OCI-LY1 (cell line): ENCODE measurements around the gene COX10.

ENCODE experiments used
- H2AFZ ChIP-seq: fragments of 200-600 bp; sonication (generic), shearing (Covaris generic); 2 replicates; pipeline ENCODE4 v1.6.0; 2014; ENCODE audit warnings: antibody characterized with exemption, mild to moderate bottlenecking, low read length
- H3F3A ChIP-seq: fragments of 200-600 bp; sonication (generic), shearing (Covaris generic); 2 replicates; pipeline ENCODE4 v1.6.0; 2014; ENCODE audit warnings: mild to moderate bottlenecking, antibody characterized with exemption, low read length, moderate library complexity; ENCODE audit not compliant: insufficient read depth
- H3K27ac ChIP-seq: fragments of 200-600 bp; sonication (generic); 2 replicates; pipeline ENCODE4 v1.5.1; 2014; ENCODE audit warnings: low read length, mixed run types, mild to moderate bottlenecking, low read depth; ENCODE audit not compliant: poor library complexity, severe bottlenecking
- H3K27me3 ChIP-seq: fragments of 200-600 bp; sonication (generic); 2 replicates; pipeline ENCODE4 v1.6.0; 2014; ENCODE audit warnings: antibody characterized with exemption, mild to moderate bottlenecking, low read length, moderate library complexity; ENCODE audit not compliant: insufficient read depth
- H3K36me3 ChIP-seq: fragments of 200-600 bp; sonication (generic); 2 replicates; pipeline ENCODE4 v1.6.1; 2014; ENCODE audit warnings: mild to moderate bottlenecking, antibody characterized with exemption, low read length, moderate library complexity, mixed read lengths; ENCODE audit not compliant: insufficient read depth
- H3K4me1 ChIP-seq: fragments of 200-600 bp; sonication (generic); 2 replicates; pipeline ENCODE4 v1.5.1; 2014; ENCODE audit warnings: mild to moderate bottlenecking, low read length, moderate library complexity; ENCODE audit not compliant: insufficient read depth, severe bottlenecking
- H3K4me2 ChIP-seq: fragments of 200-600 bp; sonication (generic), shearing (Covaris generic); 2 replicates; pipeline ENCODE4 v1.6.1; 2014; ENCODE audit warnings: low read length
- H3K4me3 ChIP-seq: fragments of 200-600 bp; sonication (generic); 2 replicates; pipeline ENCODE4 v1.5.1; 2014; ENCODE audit warnings: low read length, low read depth, mild to moderate bottlenecking, mixed read lengths; ENCODE audit not compliant: poor library complexity, severe bottlenecking
- H3K79me2 ChIP-seq: fragments of 200-600 bp; shearing (Covaris generic); 2 replicates; pipeline ENCODE4 v1.6.1; 2016; ENCODE audit warnings: mixed run types, low read length, mixed read lengths; ENCODE audit not compliant: insufficient read depth
- H3K9ac ChIP-seq: fragments of 200-600 bp; sonication (generic), shearing (Covaris generic); 2 replicates; pipeline ENCODE4 v1.6.1; 2014; ENCODE audit warnings: mild to moderate bottlenecking, low read length, mixed read lengths
- H3K9me2 ChIP-seq: fragments of 200-600 bp; sonication (generic), shearing (Covaris generic); 2 replicates; pipeline ENCODE4 v1.6.1; 2014; ENCODE audit warnings: low read depth, mild to moderate bottlenecking, low read length, mixed read lengths
- H3K9me3 ChIP-seq: fragments of 200-600 bp; shearing (Covaris generic); 2 replicates; pipeline ENCODE4 v1.6.1; 2014; ENCODE audit warnings: low read length, mixed read lengths
- H4K20me1 ChIP-seq: fragments of 200-600 bp; sonication (generic), shearing (Covaris generic); 2 replicates; pipeline ENCODE4 v1.6.0; 2016; ENCODE audit warnings: mild to moderate bottlenecking, low read length; ENCODE audit not compliant: insufficient read depth
- EZH2 ChIP-seq: fragments of 200-600 bp; sonication (generic), shearing (Covaris generic); IDR thresholded peaks from 2 replicates; pipeline ENCODE4 v1.8.0; 2017; ENCODE audit warnings: borderline replicate concordance, mixed run types, mild to moderate bottlenecking, antibody characterized with exemption, low read length, moderate library complexity, mixed read lengths
- TF ChIP-seq, protein P1 (sequence below): fragments of 200-600 bp; sonication (generic), shearing (Covaris generic); IDR thresholded peaks from 2 replicates; pipeline ENCODE4 v1.5.1; 2017; ENCODE audit warnings: mild to moderate bottlenecking, antibody characterized with exemption, low read length, moderate library complexity, mixed read lengths

Gene COX10

DNA sequence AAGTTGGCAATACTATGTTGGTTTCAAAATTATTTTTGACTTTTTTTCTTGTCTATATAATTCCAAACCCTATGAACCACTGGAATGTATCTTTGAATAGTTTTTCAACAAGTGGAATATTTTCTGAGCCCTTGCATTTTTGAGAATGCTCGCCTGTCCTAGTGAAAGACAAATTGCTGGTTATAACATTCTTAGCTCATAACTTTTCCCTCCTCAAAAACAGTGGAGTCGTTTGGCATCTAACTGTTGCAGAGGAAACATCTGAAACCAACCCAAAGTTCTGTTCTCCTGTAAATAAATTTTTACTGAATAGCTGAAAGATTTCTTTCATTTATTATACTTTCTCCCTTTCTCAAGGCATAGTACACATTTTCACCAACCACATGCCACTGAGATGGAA, 11.3 kb upstream of the COX10 start:
- TF ChIP-seq EZH2, result no peak
- TF ChIP-seq, protein P1, sequence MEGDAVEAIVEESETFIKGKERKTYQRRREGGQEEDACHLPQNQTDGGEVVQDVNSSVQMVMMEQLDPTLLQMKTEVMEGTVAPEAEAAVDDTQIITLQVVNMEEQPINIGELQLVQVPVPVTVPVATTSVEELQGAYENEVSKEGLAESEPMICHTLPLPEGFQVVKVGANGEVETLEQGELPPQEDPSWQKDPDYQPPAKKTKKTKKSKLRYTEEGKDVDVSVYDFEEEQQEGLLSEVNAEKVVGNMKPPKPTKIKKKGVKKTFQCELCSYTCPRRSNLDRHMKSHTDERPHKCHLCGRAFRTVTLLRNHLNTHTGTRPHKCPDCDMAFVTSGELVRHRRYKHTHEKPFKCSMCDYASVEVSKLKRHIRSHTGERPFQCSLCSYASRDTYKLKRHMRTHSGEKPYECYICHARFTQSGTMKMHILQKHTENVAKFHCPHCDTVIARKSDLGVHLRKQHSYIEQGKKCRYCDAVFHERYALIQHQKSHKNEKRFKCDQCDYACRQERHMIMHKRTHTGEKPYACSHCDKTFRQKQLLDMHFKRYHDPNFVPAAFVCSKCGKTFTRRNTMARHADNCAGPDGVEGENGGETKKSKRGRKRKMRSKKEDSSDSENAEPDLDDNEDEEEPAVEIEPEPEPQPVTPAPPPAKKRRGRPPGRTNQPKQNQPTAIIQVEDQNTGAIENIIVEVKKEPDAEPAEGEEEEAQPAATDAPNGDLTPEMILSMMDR, result no peak
- H3K4me3 ChIP-seq, result no peak overlapping the region
- no peaks in the 10 kb centered on the region for H3K27me3 ChIP-seq
- no peaks in the 10 kb centered on the region for H3K9me3 ChIP-seq
- no peak overlapping the region for H3K27ac ChIP-seq
- H3K4me2 ChIP-seq, result no peak overlapping the region
- H4K20me1 ChIP-seq, result no peaks in the 10 kb centered on the region
- H3F3A ChIP-seq, result no peaks in the 10 kb centered on the region
- H3K4me1 ChIP-seq, result no peaks in the 10 kb centered on the region
- H3K9ac ChIP-seq, result no peak overlapping the region
- no peaks in the 10 kb centered on the region for H3K9me2 ChIP-seq
- no peak overlapping the region for H2AFZ ChIP-seq
- 0 out of 2 replicates have a peak, but pooled peaks cover 4% of the 10 kb centered on the region for H3K79me2 ChIP-seq
- peaks cover 65% of the 10 kb centered on the region for H3K36me3 ChIP-seq

DNA sequence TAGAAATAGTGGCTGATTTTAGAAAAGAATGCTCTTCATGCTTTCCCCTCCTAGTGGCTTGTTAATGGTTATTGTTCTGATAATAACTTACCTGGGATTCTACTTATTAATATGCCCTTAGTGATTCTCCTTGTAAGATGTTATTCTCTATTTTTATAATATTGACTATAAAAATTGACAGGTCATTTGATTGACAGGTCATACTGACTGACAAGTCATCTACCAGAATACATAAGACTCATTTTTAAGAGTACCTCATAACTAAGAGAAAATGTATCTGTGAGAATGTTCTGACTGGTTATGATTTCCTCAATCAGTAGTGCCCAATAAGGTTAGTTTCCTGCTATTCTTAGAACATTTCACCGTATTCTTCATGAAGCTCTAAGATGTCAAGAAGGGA, 8.6 kb upstream of the COX10 start:
- Histone ChIP-seq H3K9ac (no peak overlapping the region), H4K20me1 (no peaks in the 10 kb centered on the region), H3K4me2 (no peak overlapping the region), H3K27me3 (no peaks in the 10 kb centered on the region), H3K4me3 (no peak overlapping the region), H3K9me3 (peaks cover 5% of the 10 kb centered on the region; the same call in 1 of the 2 replicates), H3F3A (no peaks in the 10 kb centered on the region), H3K9me2 (no peaks in the 10 kb centered on the region), H3K27ac (no peak overlapping the region), H3K79me2 (no peaks in the 10 kb centered on the region), H2AFZ (no peak overlapping the region), H3K36me3 (peaks cover 86% of the 10 kb centered on the region), H3K4me1 (no peaks in the 10 kb centered on the region)
- TF ChIP-seq EZH2, result no peak
- TF ChIP-seq, protein P1, result no peak

DNA sequence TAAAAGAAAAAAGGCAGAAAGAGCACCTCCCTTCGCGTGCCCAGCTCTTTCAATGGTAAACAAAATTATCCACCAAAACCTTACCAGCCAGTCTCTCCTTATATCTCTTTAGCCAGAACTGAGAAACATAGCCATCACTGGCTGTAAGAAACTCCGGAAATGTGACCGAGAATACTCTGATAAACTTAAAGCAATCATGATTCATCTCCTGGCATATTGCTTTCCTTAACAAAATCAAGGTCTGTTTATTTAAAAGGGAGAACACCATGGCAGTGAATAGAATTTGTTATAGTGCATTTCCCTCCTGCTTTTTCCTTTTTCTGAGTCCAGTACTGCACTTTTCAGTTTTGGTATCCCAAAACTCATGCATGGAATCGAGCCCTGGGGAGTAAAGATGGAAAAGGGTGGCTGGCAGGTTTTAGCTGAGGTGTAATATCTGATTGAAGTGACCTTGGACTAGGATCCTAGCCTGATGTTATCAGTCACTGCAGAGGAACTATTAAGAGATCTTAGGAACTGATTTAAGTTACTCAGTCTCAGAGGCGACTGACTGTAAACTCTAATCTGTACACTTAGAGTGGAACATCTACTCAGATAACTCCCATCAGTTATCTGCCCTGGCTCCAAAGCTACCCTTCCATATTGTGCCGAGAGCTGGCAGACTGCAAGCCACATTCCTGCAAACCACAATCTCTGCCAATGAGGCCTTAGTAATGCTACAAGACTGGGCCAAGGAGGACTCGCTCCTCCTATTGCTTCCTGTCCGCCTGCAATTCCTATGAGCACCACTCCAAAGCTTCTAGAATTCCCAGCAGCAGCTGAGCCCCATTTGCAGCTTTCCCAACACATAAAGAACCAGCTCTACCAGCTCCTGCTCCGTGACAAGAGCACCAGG, 7.4 kb upstream of the COX10 start:
- Histone ChIP-seq H3K27ac (no peak overlapping the region), H3F3A (no peaks in the 10 kb centered on the region), H3K9ac (no peak overlapping the region), H3K79me2 (0 out of 2 replicates have a peak, but pooled peaks cover 4% of the 10 kb centered on the region), H3K4me3 (no peak overlapping the region), H3K4me2 (no peak overlapping the region), H3K9me2 (no peaks in the 10 kb centered on the region), H3K9me3 (peaks cover 9% of the 10 kb centered on the region), H3K27me3 (no peaks in the 10 kb centered on the region), H4K20me1 (no peaks in the 10 kb centered on the region), H3K36me3 (peaks cover 85% of the 10 kb centered on the region), H2AFZ (no peak overlapping the region), H3K4me1 (no peaks in the 10 kb centered on the region)
- TF ChIP-seq EZH2, result no peak
- TF ChIP-seq, protein P1, result no peak
